HG03139 (cell line): ENCODE data around the gene CNPPD1.
"Not testable (repeated sequence)": the region's sequence is repeated elsewhere in the genome, so short reads cannot be mapped to it uniquely, and the experiment has no call there.

ENCODE experiments used
- ATAC-seq: cut with Tn5 transposase; IDR thresholded peaks from one replicate; pipeline ENCODE4 v1.9.1; 2021; ENCODE audit not compliant: unreplicated experiment

The CNPPD1 gene

DNA sequence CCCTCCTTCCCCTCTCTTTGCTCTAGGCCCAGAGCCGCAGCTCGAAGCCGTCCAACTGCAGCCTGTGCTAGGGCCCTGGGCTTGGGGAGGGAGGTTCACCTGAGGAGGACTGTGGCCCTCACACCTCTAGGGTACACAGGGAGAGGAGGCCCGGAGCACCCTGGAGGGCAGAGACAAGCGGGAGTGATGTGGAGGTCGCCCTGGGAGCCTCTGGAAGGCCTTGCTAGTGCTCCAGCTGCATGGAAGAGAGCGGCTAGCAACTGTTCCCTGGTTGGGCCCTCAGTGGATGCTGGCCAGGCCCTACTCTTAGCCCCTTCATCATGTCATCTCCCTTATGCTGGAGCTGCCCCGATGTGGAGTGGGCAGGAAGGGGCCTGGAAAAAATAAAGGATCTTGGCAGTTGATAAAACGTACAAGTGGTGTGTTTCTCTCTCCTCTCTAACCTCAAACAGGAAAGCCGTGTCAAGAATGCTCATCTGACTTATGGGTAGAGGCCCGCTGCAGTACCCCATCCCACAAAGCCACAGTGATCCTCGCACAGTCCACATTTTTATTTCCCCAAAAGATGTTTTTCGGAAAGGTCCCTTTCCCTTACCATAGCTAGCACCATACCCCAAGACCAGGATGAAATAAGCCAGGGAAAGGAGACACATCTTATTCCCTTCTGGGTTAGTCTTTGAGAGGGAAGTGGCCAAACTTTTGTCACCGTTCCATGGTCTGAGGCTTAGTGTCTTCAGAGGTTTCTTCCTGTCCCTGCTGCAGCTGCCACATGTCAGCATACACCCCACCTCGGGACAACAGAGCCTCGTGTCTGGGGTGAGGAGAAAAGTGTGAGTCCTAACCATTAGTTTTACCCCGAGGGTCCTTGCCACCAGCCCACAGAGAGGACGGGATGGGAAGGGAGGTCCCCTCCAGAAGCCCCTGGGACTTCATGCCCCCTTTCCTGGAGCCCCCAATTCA lies 32.8 kb upstream of the CNPPD1 start:
- no peak for ATAC-seq

DNA sequence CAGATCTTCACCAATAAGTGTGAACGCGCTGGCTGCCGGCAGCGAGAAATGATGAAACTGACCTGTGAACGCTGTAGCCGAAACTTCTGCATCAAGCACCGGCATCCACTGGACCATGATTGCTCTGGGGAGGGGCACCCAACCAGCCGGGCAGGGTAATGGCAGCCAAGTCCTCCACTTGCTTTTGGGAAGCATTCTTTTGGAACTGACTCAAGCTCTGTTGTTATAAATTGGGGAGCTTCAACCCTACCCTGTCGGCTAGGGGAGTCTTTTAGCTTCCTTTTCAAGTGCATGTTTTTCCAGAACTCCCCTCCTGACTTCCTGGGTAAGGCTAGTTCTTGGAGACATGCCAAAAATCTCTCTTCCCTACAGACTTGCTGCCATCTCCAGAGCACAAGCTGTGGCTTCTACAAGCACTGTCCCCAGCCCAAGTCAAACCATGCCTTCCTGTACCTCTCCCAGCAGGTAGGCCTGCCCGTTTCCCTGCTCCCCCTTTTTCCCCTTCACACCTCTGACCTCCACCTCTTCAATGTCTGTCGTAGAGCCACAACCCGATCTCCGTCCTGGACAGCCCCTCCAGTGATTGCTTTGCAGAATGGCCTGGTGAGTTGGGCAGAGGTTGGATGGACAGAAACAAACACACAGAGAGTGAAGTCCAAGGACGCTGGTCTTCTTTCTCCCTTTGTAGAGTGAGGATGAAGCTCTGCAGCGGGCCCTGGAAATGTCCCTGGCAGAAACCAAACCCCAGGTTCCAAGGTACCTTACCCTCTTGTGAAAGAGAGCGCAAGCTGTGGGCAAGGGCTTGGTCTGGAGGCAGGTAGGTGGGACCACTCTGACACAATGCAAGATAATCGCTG lies 31.4 kb upstream of the CNPPD1 start:
- no peak for ATAC-seq

DNA sequence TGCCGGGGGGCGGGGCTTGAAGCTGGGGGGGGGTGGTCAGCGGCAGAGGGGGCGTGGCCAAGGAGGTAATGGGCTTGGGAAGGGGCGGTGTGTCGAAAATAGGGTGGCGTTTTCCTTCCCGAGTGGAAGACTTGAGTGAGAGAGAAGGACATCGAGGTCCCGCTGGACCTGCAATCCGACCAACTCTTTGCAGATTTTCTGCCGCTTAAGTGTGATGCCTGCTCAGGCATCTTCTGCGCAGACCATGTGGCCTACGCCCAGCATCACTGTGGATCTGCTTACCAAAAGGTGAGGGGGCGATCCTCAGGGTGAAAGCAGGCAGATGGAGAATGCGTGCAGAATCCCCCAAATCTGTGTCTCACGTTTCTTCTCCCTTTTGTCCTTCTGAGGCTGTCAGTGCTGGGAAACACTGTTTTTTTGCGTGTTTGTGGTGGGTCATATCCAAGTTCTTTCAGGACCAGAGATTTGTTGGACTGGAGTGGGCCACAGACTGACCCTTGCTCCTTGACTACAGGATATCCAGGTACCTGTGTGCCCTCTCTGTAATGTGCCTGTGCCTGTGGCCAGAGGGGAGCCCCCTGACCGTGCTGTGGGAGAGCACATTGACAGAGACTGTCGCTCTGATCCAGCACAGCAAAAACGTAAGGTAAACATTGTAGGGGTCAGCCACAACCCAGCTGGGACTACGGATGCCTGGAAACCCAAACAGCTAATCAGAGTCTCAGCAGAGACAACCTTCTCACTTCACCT lies 30.6 kb upstream of the CNPPD1 start:
- no peak for ATAC-seq

DNA sequence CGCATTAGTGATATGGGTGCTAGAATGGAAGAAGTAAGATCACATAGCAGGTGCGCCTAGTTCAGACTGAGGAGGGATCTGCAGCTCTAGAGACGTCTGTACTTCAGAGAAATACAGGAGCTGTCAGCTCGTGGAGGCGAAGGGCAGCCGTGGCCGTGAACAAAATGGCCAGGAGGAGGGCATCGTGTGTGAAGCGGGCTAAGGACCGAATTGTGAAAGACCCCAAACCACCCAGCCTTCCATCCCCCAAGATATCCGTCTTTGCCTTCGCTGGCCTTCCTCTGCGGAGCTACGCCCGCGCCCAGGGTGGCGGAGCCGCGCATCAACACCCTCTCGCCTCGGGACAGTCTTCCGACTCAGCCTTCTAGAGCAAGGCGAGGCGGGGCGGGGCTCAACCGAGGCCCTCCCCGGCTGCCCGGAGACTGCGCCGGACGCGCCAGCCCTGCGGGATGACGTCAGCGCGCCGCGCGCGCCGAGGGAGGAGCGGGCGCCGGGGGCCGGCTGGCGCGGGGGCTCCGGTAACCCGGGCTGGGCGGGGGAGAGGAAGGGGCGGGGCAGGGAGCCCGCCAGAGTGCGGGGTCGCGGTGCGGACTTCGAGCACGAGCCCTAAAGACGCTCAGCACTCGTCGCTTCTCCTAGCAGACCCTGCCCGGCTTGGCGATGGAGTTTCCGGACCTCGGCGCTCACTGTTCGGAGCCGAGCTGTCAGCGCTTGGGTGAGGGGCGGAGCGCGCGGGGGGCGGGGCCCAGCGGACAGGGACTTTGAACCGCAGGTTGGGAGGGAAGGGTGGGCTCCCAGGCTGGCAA lies 29.8 kb upstream of the CNPPD1 start, which contains the start of gene ZFAND2B:
ZFAND2B (plus strand) TSS at position 455 of the 806 bp plus-strand sequence; CDS start at position 661, 206 bp downstream.
- peak; percentile 98 for ATAC-seq

DNA sequence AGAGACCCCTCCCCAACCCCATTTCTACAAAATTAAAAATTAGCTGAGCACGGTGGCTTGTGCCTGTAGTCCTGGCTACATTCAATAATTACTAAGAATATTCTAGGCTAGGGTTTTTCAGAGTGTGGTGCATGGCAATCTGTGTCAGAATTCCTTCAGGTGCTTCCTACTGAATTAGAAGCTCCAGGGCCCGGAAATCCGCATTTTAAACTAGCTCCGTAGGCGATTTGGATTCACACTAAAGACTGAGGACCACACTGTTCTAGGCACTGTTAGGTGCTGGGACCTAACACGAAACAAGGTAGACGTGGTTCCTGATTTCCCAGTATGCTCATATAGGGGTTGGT lies 29.2 kb upstream of the CNPPD1 start:
- no peak for ATAC-seq

DNA sequence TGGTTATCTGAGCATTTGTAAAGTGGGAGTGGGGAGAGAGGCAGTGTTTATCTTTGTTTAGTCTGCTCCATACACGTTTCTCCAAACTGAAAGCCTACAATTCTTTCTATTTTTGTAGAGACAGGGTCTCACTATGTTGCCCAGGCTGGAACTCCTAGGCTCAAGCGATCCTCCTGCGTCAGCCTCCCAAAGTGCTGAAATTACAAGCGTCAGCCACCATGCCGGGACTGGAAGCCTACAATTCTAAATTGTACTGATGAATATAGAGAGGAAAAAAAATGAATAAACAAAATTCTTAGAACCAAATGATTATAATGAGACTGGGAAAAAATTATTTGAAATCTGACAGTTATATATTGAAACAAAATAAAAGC lies 28.4 kb upstream of the CNPPD1 start:
- ATAC-seq, result no peak

DNA sequence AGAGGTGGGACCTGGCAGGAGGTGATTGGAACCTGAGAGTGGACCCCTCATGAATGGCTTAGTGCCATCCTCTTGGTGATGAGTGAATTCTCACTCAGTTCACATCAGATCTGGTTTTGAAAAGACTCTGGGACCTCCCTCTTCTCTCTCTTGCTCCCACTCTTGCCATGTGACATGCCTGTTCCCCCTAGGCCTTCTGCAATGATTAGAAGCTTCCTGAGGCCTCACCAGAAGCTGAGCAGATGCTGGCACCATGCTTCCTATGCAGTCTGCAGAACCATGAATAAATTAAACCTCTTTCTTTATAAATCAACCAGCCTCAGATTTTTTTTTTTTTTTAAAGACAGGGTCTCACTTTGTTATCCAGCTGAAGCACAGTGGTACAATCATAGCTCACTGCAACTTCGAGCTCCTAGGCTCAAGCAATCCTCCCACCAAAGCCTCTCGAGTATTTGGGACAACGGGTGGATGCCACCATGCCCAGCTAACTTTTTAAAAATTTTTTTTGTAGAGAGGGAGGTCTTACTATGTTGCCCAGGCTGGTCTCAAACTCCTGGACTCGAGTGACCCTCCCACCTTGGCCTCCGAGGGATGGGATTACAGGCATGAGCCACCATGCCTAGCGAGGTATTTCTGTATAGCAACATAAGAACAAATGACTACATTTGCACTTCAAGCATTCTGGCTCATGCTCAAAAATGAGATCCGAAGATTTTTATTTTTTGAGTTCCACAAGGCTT lies 27.9 kb upstream of the CNPPD1 start:
- no peak for ATAC-seq

DNA sequence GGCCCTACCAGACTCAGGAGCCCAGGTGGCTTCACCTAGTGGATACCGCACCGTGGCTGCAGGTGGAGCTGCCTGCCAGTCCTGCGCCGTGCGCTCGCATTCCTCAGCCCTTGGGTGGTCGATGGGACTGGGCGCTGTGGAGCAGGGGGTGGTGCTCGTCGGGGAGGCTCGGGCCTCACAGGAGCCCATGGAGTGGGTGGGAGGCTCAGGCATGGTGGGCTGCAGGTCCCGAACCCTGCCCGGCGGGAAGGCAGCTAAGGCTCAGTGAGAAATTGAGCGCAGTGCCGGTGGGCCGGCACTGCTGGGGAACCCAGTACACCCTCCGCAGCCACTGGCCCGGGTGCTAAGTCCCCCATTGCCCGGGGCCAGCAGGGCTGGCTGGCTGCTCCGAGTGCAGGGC lies 24.6 kb upstream of the CNPPD1 start:
- not testable (repeated sequence) for ATAC-seq

DNA sequence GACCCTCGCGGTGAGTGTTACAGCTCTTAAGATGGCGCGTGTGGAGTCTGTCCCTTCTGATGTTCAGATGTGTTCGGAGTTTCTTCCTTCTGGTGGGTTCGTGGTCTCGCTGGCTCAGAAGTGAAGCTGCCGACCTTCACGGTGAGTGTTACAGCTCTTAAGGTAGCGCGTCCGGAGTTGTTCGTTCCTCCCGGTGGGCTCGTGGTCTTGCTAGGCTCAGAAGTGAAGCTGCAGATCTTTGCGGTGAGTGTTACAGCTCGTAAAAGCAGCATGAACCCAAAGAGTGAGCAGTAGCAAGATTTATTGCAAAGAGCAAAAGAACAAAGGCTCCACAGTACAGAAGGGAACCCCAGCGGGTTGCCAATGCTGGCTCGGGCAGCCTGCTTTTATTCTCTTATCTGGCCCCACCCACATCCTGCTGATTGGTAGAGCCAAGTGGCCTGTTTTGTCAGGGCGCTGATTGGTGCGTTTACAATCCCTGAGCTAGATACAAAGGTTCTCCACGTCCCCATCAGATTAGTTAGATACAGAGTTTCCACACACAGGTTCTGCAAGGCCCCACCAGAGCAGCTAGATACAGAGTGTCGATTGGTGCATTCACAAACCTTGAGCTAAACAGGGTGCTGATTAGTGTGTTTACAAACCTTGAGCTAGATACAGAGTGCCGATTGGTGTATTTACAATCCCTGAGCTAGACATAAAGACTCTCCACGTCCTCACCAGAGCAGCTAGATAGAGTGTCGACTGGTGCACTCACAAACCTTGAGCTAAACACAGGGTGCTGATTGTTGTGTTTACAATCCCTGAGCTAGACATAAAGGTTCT lies 24.0 kb upstream of the CNPPD1 start:
- ATAC-seq, result not testable (repeated sequence)

DNA sequence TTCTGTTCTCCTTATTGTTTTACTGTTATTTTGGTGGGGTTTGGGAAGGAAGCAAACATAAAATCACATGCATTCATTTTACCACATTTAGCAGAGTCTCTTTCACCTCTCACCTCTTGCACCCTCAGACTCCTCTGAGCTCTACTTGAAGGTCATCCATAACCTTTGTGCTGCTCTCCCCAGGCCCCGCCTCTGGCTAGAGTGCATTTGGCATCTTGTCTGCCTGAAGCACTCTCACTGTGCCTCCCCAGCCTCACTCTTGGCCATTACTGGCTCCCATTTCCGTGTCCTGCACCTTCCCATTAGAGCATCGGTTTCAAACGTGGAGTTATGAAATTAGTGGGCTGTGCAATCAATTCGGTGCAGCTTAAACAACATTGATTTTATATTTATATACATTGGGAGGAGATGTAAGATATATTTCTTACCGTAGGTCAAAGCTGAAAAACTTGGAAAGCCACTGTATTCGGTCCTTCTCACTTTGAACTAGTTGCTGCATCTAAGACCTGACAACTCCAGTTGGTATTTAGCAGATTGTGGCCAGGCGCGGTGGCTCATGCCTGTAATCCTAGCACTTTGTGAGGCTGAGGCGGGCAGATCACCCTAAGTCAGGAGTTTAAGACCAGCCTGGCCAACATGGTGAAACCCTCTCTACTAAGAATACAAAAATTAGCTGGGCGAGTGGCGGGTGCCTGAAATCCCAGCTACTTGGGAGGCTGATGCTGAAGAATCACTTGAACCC lies 22.9 kb upstream of the CNPPD1 start:
- no peak for ATAC-seq

DNA sequence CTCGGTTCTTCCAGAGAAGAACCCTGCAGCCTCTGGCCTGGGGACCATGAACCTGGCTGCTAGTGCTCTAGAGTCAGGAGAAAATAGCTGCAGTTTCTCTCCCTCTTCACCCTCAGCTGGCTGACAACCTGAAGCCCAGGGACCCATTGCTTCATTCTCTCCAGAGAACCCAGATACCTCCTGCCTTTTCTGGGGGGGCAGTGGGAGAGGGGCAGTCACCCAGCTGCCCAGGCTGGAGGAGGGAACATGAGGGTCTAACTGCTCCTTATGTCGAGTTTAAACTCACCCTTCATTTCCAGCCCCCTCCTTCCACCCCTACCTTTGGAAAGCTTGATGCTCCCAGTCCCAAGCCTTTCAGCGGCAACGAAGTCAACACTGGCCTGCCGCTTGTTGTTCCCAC lies 22.2 kb upstream of the CNPPD1 start:
- ATAC-seq, result no peak

DNA sequence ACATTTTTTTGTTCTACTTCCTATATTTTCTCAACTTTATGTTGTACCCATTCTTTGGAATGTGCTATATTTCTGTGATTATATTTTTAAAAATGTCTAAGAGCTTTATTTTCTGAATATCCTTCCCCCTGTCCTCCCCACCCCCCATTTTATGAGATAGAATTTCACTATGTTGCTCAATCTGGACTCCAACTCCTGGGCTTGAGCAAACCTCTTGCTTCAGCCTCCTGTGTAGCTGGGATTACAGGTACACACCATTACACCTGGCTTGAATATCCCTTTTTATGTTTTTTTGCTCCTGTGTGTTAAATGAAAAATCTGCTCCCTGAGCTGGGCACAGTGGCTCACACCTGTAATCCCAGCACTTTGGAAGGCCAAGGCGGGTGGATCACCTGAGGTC lies 20.7 kb upstream of the CNPPD1 start:
- no peak for ATAC-seq

DNA sequence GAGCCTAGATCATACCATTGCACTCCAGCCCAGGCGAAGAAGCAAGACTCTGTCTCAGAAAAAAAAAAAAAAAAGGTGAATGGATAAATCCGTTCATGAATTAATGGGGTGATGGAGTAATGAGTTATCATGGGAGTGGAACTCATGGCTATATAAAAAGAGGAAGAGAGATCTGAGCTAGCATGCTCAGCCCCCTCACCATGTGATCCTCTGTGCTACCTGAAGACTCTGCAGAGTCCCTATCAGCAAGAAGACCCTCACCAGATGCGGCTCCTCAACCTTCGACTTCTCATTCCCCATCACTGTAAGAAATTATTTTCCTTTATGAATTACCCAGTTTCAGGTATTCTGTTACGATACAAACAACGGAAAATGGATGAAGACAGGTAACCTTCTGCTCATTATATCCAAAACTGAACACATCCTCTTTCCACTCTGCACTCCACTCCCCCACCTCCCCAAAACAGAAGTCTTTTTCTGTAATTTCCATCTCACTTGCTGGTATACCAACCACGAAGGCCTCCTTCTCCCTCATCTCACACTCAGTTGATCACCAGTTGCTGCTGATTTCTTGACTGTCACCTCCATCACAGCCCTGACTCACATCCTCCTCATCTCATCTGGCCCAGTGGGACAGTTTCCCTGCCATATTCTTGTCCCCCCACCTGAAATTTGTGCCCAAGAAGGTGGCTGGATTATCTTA lies 10.2 kb upstream of the CNPPD1 start:
- ATAC-seq, result no peak

DNA sequence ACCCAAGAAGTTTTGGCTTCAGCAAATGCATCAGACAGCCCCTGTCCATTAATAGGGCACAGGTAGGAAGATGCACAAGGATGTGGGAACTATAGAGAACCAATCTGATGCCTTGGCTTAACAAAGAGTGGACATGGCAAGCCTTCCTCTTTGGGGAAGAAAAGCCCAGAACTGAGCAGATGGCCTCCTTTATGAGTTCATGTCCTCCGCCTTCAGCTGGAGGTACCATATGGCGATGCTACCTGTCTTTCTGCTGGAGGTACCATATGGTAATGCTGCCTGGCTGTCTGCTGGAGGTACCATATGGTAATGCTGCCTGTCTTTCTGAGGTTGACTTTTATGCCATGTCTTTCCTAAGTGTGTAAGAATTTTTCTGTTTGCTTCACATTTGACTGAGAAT lies 7.4 kb upstream of the CNPPD1 start:
- no peak for ATAC-seq

DNA sequence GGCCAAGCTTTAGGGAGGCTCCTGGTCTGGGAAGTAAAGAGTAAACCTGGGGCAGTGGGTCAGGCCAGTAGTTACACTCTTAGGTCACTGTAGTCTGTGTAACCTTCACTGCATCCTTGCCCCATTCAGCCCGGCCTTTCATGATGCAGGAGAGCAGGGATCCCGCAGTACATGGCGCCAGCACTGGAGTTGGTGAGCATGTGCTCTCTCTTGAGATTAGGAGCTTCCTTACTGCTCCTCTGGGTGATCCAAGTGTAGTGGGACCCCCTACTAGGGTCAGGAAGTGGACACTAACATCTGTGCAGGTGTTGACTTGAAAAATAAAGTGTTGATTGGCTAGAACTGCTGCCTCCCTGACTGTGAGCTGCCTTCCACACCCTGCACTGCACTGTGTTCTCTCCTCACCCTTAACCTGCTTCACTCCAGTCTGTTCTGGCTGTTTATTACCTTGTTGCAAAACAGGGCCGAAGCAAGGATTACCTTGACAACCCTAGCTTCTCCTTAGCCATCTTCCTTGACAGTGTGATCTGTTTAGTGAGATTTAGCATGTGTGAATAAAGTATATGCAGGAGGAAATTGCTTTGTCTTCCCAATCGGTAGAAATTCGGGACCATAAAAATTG lies 6.5 kb upstream of the CNPPD1 start:
- no peak for ATAC-seq

DNA sequence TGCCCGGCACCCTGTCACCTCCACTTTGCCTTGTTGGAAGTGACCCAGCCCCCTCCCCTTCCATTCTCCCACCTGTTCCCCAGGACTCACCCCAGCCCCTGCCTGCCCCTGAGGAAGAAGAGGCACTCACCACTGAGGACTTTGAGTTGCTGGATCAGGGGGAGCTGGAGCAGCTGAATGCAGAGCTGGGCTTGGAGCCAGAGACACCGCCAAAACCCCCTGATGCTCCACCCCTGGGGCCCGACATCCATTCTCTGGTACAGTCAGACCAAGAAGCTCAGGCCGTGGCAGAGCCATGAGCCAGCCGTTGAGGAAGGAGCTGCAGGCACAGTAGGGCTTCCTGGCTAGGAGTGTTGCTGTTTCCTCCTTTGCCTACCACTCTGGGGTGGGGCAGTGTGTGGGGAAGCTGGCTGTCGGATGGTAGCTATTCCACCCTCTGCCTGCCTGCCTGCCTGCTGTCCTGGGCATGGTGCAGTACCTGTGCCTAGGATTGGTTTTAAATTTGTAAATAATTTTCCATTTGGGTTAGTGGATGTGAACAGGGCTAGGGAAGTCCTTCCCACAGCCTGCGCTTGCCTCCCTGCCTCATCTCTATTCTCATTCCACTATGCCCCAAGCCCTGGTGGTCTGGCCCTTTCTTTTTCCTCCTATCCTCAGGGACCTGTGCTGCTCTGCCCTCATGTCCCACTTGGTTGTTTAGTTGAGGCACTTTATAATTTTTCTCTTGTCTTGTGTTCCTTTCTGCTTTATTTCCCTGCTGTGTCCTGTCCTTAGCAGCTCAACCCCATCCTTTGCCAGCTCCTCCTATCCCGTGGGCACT lies 5.8 kb upstream of the CNPPD1 start:
- ATAC-seq, result no peak
